GM10847 (cell line): ENCODE measurements around the gene LGALS7.

Source experiments
- POLR2A ChIP-seq: IDR thresholded peaks from 2 replicates; pipeline ENCODE4 v1.6.1; 2011; ENCODE audit not compliant: insufficient read length; ENCODE audit errors: extremely low read depth

The LGALS7 gene

GRCh38 chr19:38778733-38779132 lies 5.4 kb upstream of the LGALS7 start:
- TF ChIP-seq POLR2A: no peak

- no peak for TF ChIP-seq POLR2A
These were observed 1.0 kb upstream of the LGALS7 start for GRCh38 chr19:38774181-38774950.

- TF ChIP-seq POLR2A: peak; percentile 23
These were observed 3.6 kb downstream of the LGALS7 start for GRCh38 chr19:38769635-38770211.

GRCh38 chr19:38766276-38767047 lies 6.9 kb downstream of the LGALS7 start:
- no peak for TF ChIP-seq POLR2A

GRCh38 chr19:38765214-38765613 lies 8.1 kb downstream of the LGALS7 start:
- no peak for TF ChIP-seq POLR2A

GRCh38 chr19:38763795-38764220 lies 9.5 kb downstream of the LGALS7 start:
- no peak for TF ChIP-seq POLR2A

GRCh38 chr19:38759590-38760003 lies 13.7 kb downstream of the LGALS7 start:
- no peak for TF ChIP-seq POLR2A

- no peak for TF ChIP-seq POLR2A
These were observed 28.0 kb downstream of the LGALS7 start for GRCh38 chr19:38745316-38745715.

GRCh38 chr19:38744874-38745273 lies 28.4 kb downstream of the LGALS7 start:
- TF ChIP-seq POLR2A: no peak

- no peak for TF ChIP-seq POLR2A
These were observed 29.0 kb downstream of the LGALS7 start, which contains the start of gene CAPN12 for GRCh38 chr19:38744298-38744681. Gene CAPN12, minus strand, starts transcription at chr19:38744474. Its CDS starts 309 bp downstream, at chr19:38744165.

- TF ChIP-seq POLR2A: no peak
These were observed 29.7 kb downstream of the LGALS7 start for GRCh38 chr19:38743394-38744297.

GRCh38 chr19:38742906-38743305 lies 30.4 kb downstream of the LGALS7 start:
- TF ChIP-seq POLR2A: no peak

GRCh38 chr19:38742296-38742695 lies 31.0 kb downstream of the LGALS7 start:
- no peak for TF ChIP-seq POLR2A

- no peak for TF ChIP-seq POLR2A
These were observed 31.6 kb downstream of the LGALS7 start for GRCh38 chr19:38741670-38742069.

- no peak for TF ChIP-seq POLR2A
These were observed 32.4 kb downstream of the LGALS7 start for GRCh38 chr19:38740932-38741331.

- TF ChIP-seq POLR2A: no peak
These were observed 33.1 kb downstream of the LGALS7 start for GRCh38 chr19:38740257-38740592.
